Memory B cell (primary cell): Measurements from ENCODE around the gene KAZALD1.
A peak's percentile ranks its signal among the peaks of the same experiment; 100 is the strongest.

Experiments
- ATAC-seq: fragments of 150-1000 bp; cut with Tn5 transposase; 2 replicates; pipeline ENCODE4 v1.10.0; 2021; ENCODE audit warnings: low read depth, mild to moderate bottlenecking, moderate library complexity
- DNase-seq, 2 donors: peaks; one replicate each; pipeline ENCODE4 v3.0.0; 2022; ENCODE audit warnings: low spot score in 2 of 2
- H3K27ac Mint-ChIP-seq: one replicate; pipeline ENCODE4 v1.8.0; 2022; ENCODE audit warnings: mild to moderate bottlenecking, moderate library complexity, mixed read lengths
- H3K27me3 Mint-ChIP-seq: one replicate; pipeline ENCODE4 v1.8.0; 2022; ENCODE audit warnings: mixed read lengths
- H3K36me3 Mint-ChIP-seq: one replicate; pipeline ENCODE4 v1.8.0; 2022; ENCODE audit warnings: mild to moderate bottlenecking, mixed read lengths
- H3K4me1 Mint-ChIP-seq: one replicate; pipeline ENCODE4 v1.8.0; 2022; ENCODE audit warnings: mixed read lengths
- H3K4me3 Mint-ChIP-seq: one replicate; pipeline ENCODE4 v1.8.0; 2022; ENCODE audit warnings: mild to moderate bottlenecking, moderate library complexity, mixed read lengths
- H3K9me3 Mint-ChIP-seq: one replicate; pipeline ENCODE4 v1.8.0; 2022; ENCODE audit warnings: mixed read lengths

Gene KAZALD1

DNA sequence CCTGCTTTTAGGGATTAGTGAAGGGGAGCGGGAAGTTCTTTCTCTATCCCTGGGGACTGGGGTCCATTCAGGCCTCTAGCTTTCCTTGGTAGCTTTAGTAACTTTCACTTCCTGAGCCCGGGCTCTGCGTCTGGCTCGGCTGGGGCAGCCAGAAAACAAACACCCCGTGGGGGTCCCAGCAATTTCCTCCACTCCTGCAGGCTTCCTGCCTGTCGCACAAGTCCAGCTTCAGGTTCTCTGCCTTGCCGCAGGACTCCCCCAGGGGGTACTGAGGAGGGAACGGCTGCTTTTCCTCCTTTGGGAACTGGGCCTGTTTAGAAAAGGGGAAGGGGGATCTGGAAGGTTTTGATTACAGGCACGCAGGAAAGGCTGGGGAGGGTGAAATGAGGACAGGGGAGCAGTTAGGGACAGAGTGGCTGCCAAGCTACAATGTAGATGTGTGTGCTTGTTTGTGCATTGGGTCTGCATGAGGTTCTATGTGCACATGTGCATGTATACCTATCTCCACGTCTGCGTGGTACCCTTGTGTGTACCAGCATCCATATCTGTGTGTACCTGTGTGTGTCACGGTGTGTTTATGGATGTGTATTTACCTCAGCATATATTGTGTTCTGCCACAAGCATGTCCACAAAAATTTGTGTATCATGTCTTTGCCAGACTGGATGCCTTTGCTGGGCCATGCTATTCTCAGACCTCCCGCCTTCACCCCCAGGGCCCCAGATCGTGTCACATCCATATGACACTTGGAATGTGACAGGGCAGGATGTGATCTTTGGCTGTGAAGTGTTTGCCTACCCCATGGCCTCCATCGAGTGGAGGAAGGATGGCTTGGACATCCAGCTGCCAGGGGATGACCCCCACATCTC, 2.0 kb downstream of the KAZALD1 start:
- DNase-seq, result no peak
- Mint-ChIP-seq H3K9me3 (no peaks in the 10 kb centered on the region), H3K27ac (no peak overlapping the region), H3K4me3 (peak overlapping the region; percentile 33), H3K27me3 (peaks cover 9% of the 10 kb centered on the region), H3K36me3 (no peaks in the 10 kb centered on the region), H3K4me1 (peaks cover 24% of the 10 kb centered on the region)
- ATAC-seq, result no peak

DNA sequence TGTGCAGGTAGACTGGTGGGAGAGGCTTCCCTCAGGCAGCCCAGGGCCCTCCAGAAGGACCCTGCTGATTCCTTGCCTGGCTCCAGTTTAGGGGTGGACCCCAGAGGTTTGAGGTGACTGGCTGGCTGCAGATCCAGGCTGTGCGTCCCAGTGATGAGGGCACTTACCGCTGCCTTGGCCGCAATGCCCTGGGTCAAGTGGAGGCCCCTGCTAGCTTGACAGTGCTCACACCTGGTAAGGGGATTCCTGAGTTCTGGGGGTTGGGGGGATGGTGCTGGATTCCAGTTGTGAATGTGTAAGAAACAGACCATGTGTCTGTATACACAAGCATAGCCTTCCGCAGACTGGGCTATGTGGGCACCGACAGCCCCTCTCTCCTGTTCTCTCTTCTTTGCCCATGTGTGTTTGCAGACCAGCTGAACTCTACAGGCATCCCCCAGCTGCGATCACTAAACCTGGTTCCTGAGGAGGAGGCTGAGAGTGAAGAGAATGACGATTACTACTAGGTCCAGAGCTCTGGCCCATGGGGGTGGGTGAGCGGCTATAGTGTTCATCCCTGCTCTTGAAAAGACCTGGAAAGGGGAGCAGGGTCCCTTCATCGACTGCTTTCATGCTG, 2.7 kb downstream of the KAZALD1 start:
- ATAC-seq, result no peak
- Mint-ChIP-seq H3K27ac (no peak overlapping the region), H3K4me3 (no peak overlapping the region), H3K9me3 (no peaks in the 10 kb centered on the region), H3K27me3 (peaks cover 9% of the 10 kb centered on the region), H3K36me3 (no peaks in the 10 kb centered on the region), H3K4me1 (peaks cover 24% of the 10 kb centered on the region)
- DNase-seq, result no peak

DNA sequence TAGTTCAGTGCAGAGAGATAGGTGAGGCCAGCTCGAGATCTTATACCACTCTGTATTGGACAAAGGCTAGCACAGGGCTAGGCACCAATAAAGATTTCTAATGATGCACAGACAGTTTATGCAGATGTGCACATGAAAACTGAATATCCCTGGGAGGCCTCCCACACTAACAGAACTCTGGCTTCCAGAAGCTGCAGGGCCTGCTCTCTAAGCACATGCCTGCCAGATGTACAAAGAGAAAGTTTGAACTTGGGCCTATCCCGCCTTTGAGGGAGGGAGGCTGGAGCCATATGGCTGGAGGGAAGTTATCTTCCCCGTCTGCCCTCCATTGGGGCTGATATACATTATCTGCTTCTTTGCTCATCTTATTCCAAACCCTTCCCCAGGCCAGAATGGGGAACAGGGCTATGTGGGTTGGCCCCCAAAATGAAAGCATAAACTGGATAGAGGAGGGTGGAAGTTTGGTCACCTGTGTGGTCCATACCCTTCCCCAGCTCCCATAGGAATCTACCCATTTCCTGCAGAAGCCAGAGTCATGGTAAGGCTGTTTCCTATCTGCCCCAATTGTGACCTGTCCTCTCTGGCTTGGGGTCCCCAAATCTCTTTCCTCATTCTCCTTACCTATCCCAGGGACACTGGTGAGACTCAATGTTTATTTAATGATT, 3.8 kb downstream of the KAZALD1 start:
- no peak for ATAC-seq
- no peaks in the 10 kb centered on the region for H3K36me3 Mint-ChIP-seq
- peak overlapping the region; percentile 93 for H3K4me3 Mint-ChIP-seq

DNA sequence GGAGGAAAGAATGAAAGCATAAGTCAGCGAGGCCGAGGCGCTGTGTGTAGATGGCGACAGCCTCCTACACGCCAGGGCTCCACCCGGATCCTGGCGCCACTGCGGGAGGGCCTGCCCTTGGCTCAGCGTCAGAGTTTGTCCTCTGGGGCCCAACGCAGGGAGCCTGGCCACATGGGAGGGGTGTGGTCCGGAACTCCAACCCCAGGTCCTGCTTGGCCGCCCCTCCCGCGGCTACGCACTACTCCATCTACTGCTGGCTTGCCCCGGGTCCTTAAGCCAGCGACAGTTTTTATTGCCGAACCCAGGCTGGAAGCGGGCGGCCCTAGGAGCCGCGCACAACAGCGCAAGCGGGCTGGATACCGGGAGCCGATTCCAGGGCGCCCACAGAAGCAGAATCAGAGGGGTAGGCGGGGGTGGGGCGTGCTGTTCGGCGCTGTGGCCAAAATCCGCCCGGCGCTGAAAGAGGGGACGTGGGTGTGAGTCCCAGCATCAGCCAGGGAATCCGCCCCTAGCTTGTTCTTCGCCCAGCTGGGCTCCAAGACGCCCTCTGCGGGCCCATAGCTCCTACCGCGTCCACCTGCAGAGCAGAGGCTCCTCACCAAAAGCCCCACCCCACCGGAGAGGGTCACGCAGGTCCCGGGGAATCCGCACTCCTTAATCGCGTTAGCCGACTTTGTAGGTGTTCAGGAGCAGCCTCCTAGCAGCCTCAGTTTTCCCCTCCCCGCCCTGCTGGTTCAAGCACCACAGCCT, 4.5 kb downstream of the KAZALD1 start:
- DNase-seq (peak in 1 of 2 donors; percentile 53), ATAC-seq (peak; percentile 45)
- peaks cover 28% of the 10 kb centered on the region for H3K4me1 Mint-ChIP-seq

More for the DNA sequence above, 3.8 kb downstream of the KAZALD1 start:
- Mint-ChIP-seq H3K27ac (no peak overlapping the region), H3K9me3 (no peaks in the 10 kb centered on the region), H3K27me3 (peaks cover 9% of the 10 kb centered on the region), H3K4me1 (peaks cover 22% of the 10 kb centered on the region)
- no peak for DNase-seq

DNA sequence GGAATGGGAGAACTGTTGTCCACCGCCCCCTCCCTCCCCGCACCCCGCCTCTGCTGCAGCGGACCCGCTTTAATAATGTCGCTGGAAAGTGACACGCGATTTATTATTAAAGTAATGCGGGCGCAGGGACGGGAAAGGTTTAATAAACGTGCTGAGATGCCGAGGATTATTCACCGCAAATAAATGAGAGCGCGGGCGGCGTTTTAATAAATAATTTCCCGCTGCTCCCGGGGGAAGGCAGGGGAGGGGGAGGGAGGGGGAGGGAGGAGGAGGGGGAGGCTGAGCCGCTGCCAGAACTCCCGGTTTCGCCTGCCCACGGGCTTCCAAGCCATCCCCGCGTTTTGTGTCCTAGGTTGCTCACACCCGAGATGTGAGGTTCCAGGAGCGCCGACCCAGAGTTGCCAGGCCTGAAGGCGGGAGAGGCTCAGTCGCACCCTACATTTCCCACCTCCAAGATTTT, 5.1 kb downstream of the KAZALD1 start:
- H3K9me3 Mint-ChIP-seq, result no peaks in the 10 kb centered on the region
- peaks cover 9% of the 10 kb centered on the region for H3K27me3 Mint-ChIP-seq
- DNase-seq (no peak), ATAC-seq (no peak)
- H3K27ac Mint-ChIP-seq, result no peak overlapping the region
- H3K4me3 Mint-ChIP-seq, result peak overlapping the region; percentile 93
- peaks cover 30% of the 10 kb centered on the region for H3K4me1 Mint-ChIP-seq
- no peaks in the 10 kb centered on the region for H3K36me3 Mint-ChIP-seq

More for the DNA sequence above, 4.5 kb downstream of the KAZALD1 start:
- Mint-ChIP-seq H3K36me3 (no peaks in the 10 kb centered on the region), H3K9me3 (no peaks in the 10 kb centered on the region), H3K27me3 (peaks cover 9% of the 10 kb centered on the region), H3K4me3 (peak overlapping the region; percentile 93), H3K27ac (no peak overlapping the region)

DNA sequence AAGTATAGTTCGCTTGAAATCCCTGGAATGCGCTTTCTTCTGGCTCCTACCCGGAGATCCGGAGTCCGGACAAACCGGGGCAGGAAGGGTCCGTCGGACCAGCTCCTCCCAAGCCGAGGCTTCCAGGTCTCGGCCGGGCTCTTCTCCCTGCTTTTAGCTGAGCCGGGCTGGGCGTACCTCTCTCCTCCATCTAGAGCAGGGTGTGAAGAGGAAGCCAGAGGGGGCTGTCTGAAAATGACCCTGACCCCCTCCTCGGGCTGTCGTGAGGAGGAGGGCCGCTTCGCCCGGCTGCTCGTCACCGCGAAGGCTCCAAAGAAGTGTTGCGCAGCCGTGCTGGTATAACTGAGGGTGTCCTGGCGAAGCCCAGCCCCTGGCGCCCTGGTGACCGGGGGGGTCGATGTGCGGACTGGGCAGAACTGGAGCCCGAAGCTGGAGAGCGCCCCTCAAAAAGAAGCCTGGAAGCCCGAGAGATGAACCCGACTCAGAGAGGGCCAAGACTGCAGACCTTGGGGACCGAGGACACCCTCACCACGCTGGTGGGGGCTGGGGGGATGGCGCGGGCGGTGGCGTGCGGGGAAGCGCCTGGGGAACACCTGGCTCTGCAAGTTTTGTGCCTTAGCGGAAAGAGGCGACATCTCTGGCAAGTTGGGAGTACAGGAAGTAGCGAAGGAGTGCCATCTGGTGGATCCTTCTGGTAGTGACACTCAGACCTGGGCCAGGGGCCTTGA, 5.7 kb downstream of the KAZALD1 start:
- no peaks in the 10 kb centered on the region for H3K9me3 Mint-ChIP-seq
- H3K4me1 Mint-ChIP-seq, result peaks cover 28% of the 10 kb centered on the region
- peak; percentile 72 to 76 for DNase-seq
- peaks cover 9% of the 10 kb centered on the region for H3K27me3 Mint-ChIP-seq
- H3K4me3 Mint-ChIP-seq, result peak overlapping the region; percentile 93
- no peak overlapping the region for H3K27ac Mint-ChIP-seq
- ATAC-seq, result peak; percentile 46
- no peaks in the 10 kb centered on the region for H3K36me3 Mint-ChIP-seq

DNA sequence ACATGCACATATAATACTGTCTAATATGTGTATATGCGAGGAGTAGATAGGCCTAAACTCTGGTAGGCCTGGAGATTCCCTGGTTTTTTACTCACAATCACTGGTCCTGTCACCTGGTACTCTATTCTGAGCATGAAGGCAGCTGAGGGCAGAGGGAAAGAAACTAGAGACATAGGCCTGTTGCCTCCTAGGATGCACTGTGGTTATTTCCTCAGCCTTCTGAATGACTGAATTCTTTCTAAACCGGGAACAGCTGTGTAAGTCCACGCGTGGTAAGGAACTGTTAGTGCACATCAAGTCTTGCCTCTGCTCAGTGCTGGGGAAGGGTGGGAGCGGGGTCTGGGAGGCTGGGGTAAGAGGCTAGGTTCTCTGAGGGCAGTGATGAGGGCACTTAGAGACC, 7.7 kb downstream of the KAZALD1 start:
- Mint-ChIP-seq H3K9me3 (no peaks in the 10 kb centered on the region), H3K4me3 (no peak overlapping the region), H3K36me3 (no peaks in the 10 kb centered on the region), H3K4me1 (peaks cover 31% of the 10 kb centered on the region), H3K27ac (no peak overlapping the region), H3K27me3 (peaks cover 6% of the 10 kb centered on the region)
- no peak for DNase-seq
- no peak for ATAC-seq

DNA sequence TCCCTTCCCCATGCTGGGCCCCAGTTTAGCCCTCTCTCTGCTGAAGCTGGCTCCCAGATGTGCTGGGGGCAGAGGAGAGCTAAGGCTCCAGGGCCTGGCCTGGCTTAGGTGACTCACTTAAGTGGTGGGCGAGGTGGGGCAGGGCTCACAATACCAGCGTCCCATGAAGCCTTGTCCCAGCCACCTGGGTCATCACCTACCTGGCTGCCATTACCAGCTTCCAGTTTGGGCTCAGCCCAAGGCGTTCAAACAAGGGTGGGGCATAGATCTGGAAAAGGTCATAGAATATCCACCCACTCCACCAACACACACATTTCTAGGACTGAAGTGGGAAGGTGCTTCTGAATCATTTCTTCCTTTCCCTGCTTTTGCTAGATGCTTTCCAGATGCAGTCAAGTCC, 8.3 kb downstream of the KAZALD1 start:
- Mint-ChIP-seq H3K27me3 (peaks cover 2% of the 10 kb centered on the region), H3K36me3 (no peaks in the 10 kb centered on the region), H3K4me1 (peaks cover 31% of the 10 kb centered on the region), H3K4me3 (no peak overlapping the region), H3K9me3 (no peaks in the 10 kb centered on the region), H3K27ac (no peak overlapping the region)
- no peak for DNase-seq
- ATAC-seq, result no peak

DNA sequence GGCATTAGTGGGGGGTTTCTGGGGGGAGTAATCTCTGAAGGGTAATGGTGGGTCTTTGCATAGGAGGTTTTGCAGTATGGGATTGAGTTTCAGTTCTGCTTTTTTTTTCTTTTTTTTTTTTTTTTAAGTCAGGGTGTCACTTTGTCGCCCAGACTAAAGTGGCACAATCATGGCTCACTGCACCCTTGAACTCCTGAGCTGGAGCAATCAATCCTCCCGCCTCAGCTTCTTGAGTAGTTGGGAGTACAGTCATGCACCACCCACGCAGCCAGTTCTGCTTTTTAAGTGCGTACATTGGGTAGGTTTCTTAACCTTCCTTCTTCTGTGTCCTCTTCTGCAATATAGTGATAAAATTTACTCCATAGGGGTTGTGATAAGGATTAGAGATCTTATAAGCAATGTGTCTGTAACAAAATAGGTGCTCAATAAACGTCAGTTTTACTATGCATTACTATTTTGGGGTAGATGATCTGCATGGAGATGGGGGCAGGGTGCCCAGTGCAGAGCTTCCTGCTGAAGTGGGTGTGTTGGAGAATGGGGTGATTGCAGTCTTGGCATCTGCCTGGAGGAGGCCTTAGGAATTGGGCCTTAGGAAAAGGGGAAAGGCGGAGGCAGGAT, 9.6 kb downstream of the KAZALD1 start:
- Mint-ChIP-seq H3K4me1 (peaks cover 26% of the 10 kb centered on the region), H3K9me3 (no peaks in the 10 kb centered on the region), H3K27ac (peak overlapping the region; percentile 87), H3K36me3 (no peaks in the 10 kb centered on the region), H3K4me3 (peak overlapping the region; percentile 56), H3K27me3 (peaks cover 10% of the 10 kb centered on the region)
- DNase-seq, result no peak
- ATAC-seq, result peak; percentile 76

DNA sequence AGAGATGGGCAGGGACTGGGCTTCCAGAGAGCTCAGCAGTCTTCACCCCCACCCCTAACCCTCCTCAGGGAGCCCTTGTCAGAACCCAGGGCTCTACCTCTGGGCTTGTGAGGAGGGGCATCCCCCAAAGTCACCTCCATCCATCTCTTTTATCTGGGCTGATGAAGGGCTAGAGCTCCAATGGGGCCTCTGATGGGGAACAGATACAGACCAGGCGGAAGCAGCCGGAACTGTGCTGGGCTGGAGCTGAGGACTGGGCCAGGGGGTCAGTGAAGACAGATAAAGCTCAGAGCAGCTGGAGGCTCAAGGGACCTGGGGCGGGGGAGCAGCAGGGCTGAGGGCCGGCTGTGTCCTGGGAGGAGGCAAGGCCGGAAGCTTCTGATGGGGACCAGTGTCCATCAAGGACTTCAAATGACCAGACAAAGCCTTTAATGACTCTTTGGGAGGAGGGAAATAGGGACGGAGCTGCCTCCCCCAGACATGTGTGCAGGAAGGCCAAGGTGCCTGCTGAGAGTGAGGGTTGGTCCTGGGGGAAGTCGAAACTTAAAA, 10.2 kb downstream of the KAZALD1 start:
- peaks cover 10% of the 10 kb centered on the region for H3K27me3 Mint-ChIP-seq
- ATAC-seq (no peak), DNase-seq (no peak)
- peaks cover 26% of the 10 kb centered on the region for H3K4me1 Mint-ChIP-seq
- no peaks in the 10 kb centered on the region for H3K36me3 Mint-ChIP-seq
- peak overlapping the region; percentile 56 for H3K4me3 Mint-ChIP-seq
- peak overlapping the region; percentile 87 for H3K27ac Mint-ChIP-seq
- H3K9me3 Mint-ChIP-seq, result no peaks in the 10 kb centered on the region

DNA sequence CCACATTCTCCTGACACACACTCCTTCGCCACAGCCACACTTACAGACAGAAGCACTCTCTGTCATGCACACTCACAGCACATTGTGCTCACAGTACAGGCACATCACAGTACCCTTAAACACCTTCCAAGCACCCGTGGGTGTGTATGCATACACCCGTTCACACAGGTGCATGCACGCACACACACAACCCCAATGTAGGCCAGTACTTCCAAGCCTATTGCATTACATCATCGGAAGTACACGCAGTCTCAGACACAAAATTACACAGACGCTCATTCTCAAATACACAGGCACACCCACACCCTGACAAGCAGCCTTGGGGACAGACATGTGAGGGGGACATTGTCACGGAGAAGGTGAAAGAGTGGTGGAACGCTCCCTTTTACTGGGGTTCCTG, 11.1 kb downstream of the KAZALD1 start:
- Mint-ChIP-seq H3K36me3 (no peaks in the 10 kb centered on the region), H3K4me1 (peaks cover 23% of the 10 kb centered on the region), H3K9me3 (no peaks in the 10 kb centered on the region), H3K27me3 (peaks cover 13% of the 10 kb centered on the region), H3K4me3 (no peak overlapping the region), H3K27ac (no peak overlapping the region)
- DNase-seq (no peak), ATAC-seq (no peak)

DNA sequence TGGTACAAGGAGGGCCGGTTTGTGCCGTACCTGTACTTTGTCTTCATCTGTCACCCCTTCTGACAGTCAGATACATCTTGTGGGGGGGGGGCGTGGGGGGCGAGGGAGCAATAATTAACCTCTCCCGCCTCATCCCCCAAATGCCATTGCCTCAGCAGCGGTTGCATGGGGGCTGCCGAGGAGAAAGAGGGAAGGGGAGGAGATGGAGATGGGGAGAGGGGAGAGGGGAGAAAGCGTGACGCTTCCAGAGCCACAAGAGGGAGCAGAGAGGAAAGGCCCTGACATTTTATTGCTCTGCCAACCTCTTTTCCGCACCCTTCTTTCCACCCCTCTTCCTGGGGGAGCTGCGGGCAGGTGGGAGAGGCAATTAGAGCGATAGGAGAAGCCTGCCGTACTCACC, 11.8 kb downstream of the KAZALD1 start:
- H3K27me3 Mint-ChIP-seq, result peaks cover 18% of the 10 kb centered on the region
- H3K4me1 Mint-ChIP-seq, result peaks cover 23% of the 10 kb centered on the region
- ATAC-seq, result no peak
- no peak overlapping the region for H3K4me3 Mint-ChIP-seq
- no peak overlapping the region for H3K27ac Mint-ChIP-seq
- DNase-seq, result no peak
- no peaks in the 10 kb centered on the region for H3K36me3 Mint-ChIP-seq
- no peaks in the 10 kb centered on the region for H3K9me3 Mint-ChIP-seq

DNA sequence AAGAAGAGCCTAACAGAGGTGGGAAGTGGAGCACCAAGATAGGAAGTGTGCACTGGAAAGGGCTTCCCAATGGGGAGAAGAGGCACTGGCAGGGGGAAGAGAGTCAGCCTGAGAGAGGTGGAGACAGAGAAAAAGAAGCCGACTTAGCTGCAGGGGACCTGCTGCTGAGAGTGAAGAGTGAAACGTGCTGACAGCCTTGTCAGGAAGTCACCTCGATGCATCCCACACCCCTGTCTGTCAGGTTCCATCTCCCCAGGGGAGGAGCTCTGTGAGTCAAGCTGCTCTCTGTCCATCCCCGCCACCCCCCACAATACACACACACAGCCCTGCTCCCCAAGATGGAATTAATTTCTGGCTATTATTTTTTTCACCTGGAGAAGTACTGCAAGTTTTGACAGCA, 14.0 kb downstream of the KAZALD1 start:
- Mint-ChIP-seq H3K9me3 (no peaks in the 10 kb centered on the region), H3K4me3 (no peak overlapping the region), H3K27me3 (peaks cover 24% of the 10 kb centered on the region), H3K4me1 (peaks cover 21% of the 10 kb centered on the region), H3K36me3 (no peaks in the 10 kb centered on the region), H3K27ac (no peak overlapping the region)
- DNase-seq, result no peak
- no peak for ATAC-seq
